Amniotic epithelial cell (primary cell): Measurements from ENCODE around the gene CDH13.
A peak's percentile ranks its signal among the peaks of the same experiment; 100 is the strongest.

Experiments
- DNase-seq: peaks from one replicate; pipeline ENCODE4 v3.0.0-alpha.2; 2010; ENCODE audit warnings: low read depth

The CDH13 gene

GRCh38 chr16:82788919-82789318 lies 162.2 kb downstream of the CDH13 start:
- DNase-seq = no peak

- no peak for DNase-seq
Observed at GRCh38 chr16:82792693-82793092, 165.9 kb downstream of the CDH13 start.

GRCh38 chr16:82793528-82794245 lies 166.9 kb downstream of the CDH13 start:
- no peak for DNase-seq

- DNase-seq = no peak
Observed at GRCh38 chr16:82796047-82796446, 169.3 kb downstream of the CDH13 start.

GRCh38 chr16:82801361-82801760 lies 174.6 kb downstream of the CDH13 start:
- peak; percentile 15 for DNase-seq

- no peak for DNase-seq
Observed at GRCh38 chr16:82805866-82806265, 179.1 kb downstream of the CDH13 start.

GRCh38 chr16:82807311-82807710 lies 180.5 kb downstream of the CDH13 start:
- DNase-seq = no peak

GRCh38 chr16:82808036-82808435 lies 181.3 kb downstream of the CDH13 start:
- no peak for DNase-seq

- DNase-seq = no peak
Observed at GRCh38 chr16:82810077-82810476, 183.3 kb downstream of the CDH13 start.

- no peak for DNase-seq
Observed at GRCh38 chr16:82814059-82814458, 187.3 kb downstream of the CDH13 start.

GRCh38 chr16:82819286-82819685 lies 192.5 kb downstream of the CDH13 start:
- DNase-seq = no peak

- DNase-seq = no peak
Observed at GRCh38 chr16:82820855-82821254, 194.1 kb downstream of the CDH13 start.

GRCh38 chr16:82824408-82824807 lies 197.6 kb downstream of the CDH13 start:
- peak; percentile 5 for DNase-seq

GRCh38 chr16:82829301-82829700 lies 202.5 kb downstream of the CDH13 start:
- no peak for DNase-seq

- no peak for DNase-seq
Observed at GRCh38 chr16:82830944-82831343, 204.2 kb downstream of the CDH13 start.

- no peak for DNase-seq
Observed at GRCh38 chr16:82832821-82833220, 206.1 kb downstream of the CDH13 start.

GRCh38 chr16:82833378-82833993 lies 206.7 kb downstream of the CDH13 start:
- no peak for DNase-seq

GRCh38 chr16:82834151-82834815 lies 207.5 kb downstream of the CDH13 start:
- no peak for DNase-seq

- DNase-seq = no peak
Observed at GRCh38 chr16:82835487-82836155, 208.9 kb downstream of the CDH13 start.

GRCh38 chr16:82841108-82841507 lies 214.3 kb downstream of the CDH13 start:
- DNase-seq = no peak

- DNase-seq = no peak
Observed at GRCh38 chr16:82843606-82844271, 217.0 kb downstream of the CDH13 start.

- no peak for DNase-seq
Observed at GRCh38 chr16:82845116-82845515, 218.3 kb downstream of the CDH13 start.
